Anterior cingulate cortex (tissue), 58 donors: ENCODE results near the gene RRP9.
"Not testable (repeated sequence)": the region's sequence is repeated elsewhere in the genome, so short reads cannot be mapped to it uniquely, and the experiment has no call there.

Experiments used
- DNase-seq, 58 donors: peaks; one replicate each; lab custom pipeline; 2025; lab: John Stamatoyannopoulos, UW

The RRP9 gene

DNA sequence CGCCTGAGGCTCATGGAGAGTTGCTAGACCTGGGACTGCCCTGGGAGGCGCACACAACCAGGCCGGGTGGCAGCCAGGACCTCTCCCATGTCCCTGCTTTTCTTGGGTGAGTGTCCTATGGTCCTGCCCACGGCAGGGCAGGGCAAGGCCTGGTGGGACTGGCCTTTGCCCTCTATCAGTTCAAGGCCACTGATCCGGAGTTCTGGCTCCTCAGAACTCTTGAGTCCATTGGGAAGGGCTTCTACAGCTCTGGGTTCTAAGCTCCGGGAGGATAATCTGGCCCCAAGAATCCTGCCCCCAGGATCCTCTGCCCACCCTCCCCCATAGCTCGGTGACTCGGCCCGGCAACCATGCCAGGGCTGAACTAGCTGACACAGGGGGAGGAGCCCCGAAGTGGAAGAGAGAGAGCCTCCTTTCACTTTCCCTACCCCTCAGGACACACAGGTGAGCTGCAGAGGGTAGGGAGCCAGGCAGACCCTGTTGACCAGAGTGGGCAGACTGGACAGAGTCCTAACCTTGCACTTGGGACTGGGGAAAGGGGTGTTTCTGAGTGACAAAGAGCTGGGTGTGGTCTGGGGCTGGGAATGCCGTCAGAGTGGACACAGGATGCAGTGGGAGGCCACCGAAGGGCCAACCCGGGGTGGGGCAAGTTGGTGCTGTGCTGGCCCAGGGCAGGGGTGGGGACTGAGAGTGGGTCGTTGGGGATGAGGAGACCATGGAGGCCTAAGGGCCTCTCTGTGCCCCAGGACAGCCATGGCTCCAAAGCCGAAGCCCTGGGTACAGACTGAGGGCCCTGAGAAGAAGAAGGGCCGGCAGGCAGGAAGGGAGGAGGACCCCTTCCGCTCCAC, 1.1 kb upstream of the RRP9 start:
- peak in 1 of 58 donors; percentile 42 for DNase-seq

DNA sequence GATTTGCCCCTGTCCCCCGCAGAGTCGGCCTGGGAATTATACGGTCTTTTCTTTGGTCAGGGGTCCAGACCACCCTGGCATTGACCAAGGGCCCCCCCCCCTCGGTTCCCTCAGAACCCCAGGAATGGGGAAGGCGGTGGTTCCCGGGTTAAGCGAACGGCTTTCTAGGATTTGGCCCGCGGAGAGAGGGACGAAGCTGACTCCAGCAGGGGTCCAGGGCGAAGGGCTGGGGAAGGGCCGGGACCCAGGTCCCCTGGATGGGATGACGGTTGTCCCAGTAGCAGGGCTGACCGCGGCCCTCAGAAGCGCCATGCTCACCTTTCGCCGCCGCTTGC, 274 bp downstream of the RRP9 start:
- no peak for DNase-seq

DNA sequence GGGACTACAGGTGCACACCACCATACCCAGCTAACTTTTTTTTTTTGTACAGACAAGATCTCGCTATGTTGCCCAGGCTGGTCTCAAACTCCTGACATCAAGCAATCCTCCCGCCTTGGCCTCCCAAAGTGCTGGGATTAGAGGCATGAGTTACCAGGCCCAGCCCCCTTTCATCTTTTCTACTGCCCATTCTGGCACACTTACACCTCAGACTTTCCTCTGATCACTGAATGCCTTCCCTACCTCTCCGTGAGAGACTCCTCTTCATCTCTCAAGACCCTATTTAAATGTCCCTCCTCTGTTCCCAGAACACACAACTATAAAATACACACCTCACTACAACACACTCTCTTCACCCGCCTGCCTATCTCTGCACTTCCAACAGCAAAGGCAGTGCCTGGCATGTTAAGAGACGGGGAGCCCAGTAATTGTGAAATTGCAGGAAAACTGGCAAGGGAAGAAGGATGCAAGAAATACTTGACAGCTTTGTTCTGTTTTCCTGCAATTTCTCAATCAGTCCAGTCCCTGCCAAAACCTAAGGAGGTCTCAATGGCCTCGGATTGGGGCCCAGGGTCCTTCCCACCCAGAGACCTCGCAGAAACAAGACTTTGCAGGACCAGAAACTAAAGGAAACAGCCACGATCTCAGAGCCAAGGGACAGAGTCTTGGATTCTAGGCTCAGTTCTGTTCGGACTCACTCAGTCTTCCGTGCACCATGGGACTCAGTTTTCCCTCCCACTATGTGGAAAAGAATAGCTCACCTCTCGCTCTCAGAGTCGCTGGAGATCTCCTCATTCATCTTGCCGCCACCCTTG, 849 bp downstream of the RRP9 start:
- DNase-seq: no peak

DNA sequence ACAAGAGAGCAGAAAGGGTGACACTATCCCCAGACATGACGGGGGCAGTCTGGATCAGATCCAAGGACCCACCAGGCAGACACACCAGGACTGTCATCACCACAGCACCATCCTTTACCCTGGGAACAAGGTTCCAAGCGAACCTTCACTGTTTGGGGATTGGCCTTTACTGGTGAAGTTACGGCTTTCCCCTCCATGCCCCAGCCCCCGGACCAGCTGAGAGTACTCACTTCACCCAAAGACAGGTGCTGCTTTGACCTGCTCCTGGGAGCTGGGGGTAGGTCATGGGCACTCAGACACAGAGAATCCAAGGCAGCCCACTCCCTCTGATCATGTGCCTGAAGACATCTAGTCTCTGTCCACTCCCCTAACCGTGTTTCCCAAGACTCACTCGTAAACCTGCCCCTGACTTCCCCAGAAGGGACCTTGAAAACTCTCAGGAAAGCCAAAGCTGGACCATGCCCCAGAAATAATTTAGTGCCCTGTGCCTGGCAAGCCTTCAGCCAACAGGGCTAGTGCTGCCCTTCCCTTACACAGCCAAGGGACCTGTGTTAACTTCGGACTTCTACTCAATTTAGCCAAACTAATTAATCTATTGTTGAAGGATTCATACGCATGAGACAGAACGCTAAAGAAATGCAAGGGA, 2.8 kb downstream of the RRP9 start:
- no peak for DNase-seq

DNA sequence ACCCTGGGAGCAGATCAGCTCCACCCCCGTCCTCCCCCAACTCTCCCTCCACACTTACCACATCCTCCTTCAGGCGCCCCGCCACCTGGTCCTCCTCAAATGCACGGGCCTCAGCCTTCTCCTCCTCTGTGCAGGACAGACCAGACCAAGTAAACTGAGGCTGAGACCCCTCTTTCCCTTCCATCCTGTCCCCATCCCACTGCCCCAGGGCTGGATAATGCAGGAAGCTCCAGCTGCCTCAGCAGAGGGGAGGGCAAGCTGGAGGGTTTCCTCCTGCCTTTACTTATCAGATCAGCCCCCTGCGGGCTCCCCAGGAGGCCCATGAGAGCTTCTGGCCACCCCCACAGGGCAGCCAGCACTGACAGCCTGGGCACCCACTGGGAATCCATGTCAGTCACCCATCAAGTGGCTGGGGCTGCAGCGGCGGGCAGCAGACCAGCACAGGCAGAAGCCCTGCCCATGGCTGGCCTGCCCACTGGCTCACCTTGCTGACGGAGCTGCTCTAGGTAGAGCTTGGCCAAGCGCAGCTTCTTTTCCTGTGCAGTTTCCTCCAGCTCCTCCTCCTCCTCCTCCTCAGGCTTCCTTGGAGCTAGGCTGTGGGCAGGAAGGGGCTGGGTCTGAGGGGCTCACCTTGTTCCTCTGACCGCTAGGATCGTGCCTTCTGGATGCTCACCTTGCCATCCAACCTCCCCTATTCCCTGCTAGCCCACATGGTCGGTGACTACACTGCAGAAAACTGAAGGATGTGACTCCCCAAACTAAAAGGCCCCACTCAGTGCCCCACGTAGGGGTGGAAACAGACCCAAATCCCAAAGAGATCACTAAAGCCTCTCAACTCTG, 3.9 kb downstream of the RRP9 start:
- no peak for DNase-seq

DNA sequence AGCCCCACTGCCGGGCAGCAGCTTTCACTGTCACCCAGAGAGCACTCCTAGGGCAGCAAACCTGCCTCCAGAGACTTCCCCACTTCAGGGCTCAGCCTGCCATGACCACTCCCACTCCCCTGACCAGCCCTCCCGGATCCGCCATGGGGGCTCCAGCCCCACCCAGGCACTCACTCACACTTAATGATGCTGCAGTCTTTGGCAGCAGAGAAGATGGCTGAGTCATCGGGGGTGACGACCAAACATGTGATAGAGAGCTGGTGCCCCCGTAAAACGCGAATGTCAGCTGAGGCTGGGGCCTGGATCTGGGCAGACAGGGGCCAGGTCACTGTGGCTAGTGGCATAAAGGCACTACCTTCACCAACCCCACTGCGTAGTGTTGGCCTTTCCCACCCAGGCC, 4.7 kb downstream of the RRP9 start:
- DNase-seq: no peak

DNA sequence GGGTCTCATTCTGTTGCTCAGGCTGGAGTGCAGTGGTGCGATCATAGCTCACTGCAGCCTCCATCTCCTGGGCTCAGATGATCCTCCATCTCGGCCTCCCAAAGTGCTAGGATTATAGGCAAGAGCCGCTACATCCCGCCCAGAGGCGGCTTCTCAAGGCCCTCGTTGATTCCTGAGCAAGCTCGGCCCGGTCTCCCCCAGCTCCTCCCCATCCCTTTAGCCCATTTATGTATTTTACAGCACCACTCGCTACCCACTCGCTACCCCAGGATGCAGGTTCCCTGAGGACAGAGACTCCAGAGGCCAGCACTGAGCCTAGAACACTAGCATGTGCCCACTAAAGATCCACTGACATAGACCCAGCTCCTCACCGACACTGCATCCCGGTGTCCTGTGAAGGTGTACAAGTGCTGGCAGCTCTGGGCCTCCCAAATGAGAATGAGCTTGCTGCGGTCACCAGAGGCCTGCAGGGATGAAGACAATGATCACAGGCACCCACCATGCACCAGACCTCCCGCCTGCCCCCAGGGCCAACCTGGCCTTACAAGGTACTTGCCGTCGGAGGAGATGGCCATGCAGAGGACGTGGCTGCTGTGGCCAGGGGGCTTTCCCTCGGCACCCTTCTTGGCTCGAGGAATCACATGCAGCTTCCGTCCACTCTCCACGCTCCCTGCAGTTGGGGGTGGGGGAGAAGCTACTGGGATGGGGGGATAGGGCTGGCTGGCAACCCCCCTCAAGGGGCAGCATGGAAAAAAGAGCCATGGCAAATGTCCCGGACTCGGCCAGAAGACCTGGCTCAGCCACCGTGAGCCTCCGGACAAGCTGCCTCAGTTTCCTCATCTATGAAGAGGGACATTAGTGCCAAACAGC, 5.6 kb downstream of the RRP9 start:
- no peak for DNase-seq

DNA sequence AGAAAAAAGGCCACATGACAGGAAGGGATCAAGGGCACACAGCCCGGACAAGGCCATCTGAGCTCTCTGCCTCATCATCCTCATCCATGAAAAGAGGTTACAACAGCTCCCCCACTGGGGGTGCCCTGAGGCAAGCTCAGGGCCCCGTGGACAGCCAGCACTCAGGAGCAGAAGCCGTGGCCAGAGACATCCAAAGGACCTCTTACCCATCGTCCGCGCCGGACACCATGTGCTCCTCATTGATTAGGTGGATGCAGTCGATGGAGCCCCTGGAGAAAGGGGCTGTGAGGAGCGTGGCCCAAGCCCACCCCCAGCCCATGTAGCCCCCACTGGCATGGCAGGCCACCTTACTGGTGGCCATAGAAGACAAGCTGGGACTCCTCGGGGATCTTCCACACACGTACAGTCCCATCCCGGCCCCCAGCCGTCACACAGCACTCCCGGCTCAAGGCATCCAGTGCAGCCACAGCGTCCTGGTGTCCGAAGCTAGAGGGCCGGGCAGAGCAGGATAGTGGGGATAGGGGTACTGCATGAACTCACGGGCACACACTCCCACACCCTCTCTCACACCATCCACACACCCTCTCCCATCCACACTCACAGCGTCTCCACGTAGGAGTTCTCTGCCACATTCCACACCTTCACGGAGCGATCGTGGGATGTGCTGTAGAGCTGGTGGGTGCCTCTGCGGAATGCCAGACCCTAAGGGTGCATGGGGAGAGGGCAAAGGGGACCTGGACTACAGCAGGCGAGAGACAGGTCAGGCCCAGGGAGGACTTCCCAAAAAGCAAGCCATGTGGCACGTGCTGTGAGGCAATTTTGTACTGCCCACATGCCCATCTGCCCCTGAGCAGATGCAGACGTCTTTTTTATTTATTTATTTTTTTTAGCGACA, 6.5 kb downstream of the RRP9 start:
- no peak for DNase-seq

DNA sequence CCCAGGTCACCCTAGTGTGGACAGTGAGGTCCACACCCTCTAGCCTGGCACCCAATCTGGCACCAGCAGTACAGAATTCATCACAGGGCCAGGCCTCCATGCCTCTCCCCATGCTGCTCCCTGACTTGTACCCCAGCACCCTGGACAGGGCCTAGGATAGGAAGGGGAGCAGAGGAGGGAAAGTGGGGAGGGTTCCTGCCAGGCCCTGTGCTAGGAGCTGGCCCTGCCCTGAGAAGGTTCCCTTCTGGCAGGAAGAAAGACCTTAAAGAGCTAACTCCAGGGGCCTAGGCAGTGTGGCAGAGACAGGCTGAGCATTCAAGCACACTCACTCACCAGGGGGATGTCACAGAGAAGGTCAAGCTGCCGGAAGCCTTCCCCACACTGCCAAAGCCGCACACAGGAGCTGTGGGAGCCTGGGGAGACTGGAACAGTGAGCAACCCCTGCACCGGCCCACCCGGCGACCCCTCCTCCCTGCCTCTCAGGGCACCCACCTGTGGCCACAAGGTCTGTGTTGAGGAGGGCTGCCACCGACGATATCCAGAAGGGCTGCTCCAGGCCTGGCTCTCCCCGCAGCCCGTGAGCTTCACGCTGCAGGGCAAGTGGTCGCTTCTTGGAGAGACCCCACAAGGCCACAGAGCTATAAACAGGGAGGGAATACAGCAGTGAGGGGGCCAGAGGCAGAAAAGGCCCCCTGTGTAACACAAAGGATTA, 7.4 kb downstream of the RRP9 start:
- DNase-seq: no peak

DNA sequence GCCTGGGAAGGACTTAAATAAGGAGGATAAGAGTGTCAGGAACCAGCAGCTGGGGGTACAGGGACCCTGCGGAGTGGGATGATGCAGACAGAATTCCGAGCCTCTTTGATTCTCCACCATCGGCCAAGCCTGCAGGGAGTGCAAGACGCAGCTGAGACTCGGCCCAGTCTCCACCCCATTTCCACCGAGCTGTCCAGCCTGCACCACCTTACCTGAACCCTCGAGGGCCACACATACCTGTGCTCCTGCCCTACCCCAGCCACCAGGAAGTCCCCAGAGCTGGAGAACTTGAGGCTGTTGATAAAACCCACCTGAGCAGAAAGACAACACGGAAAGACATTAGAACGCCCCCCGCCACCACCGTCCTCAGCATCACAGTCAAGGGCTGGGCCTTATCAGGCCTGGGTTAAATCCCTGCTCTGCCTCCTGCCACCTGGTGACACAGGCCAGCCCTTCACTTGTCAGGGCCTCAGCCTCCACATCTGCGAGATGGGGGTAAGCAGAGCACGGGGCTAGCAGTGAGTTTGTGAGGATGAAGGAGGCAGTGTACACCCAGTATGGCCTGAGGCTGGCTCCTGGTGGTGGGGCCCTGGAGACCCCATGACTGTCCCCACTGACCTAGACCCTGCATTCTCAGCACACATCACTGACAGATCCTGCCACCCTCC, 8.1 kb downstream of the RRP9 start:
- no peak for DNase-seq

DNA sequence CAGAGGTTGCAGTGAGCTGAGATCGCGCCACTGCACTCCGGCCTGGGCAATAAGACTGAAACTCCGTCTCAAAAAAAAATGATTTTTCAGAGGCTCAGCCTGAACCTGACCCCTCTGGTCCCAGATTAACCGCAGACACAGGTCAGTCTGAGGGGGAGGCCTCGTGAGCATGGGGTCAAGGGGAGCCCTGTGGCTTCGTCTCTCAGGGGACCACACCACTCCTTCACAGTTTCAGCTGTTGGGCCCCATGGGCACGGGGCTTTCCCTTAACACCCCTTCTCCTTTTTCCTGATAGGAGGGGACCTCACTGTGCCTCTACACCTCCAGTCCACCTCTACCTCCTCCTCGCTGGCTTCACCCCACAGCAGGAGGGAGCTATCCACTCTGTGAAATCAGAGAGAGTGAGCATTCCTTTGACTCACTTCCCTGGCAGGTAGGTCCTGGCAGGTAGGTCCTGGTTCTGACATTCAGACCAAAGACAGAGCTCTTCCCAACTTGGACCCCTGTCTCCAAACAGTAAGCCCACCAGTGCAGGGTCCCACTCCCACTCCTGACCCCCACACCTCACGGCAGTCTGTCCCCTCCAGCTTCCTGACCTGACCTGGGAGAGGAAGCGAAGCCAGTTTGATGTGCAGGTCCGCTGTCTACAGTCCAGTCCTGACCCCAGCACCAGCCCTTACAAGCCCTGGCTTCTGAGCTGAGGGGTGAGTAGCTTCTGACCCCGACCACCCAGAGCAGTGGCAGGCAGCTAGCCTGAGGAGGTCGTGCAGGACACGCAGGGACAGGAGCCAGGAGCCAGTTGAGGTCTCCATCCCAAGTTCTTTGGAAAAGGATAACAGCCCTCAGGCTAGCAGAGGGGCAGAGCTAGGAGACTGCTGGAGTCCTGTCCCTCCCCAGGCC, 9.0 kb downstream of the RRP9 start:
- DNase-seq: no peak

DNA sequence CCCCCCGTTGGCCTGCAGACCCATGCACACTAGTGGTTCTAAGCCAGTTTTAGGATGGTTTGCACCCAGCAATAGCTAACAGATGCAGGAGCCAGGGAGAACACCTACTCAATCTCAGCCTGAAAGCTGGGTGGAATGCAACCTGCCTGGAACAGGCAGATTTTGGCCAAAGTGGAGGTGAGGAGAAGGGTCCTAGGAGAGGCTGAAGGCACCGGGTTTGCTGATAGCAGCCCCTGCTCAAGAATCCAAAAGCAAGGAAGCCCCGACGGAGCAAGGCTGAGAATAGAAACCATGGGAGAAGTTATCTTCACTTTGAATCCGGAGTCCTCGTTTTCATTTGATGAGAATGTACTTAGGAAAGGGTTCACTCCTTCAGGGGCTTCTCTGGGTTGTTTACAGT, 9.9 kb downstream of the RRP9 start:
- no peak for DNase-seq

DNA sequence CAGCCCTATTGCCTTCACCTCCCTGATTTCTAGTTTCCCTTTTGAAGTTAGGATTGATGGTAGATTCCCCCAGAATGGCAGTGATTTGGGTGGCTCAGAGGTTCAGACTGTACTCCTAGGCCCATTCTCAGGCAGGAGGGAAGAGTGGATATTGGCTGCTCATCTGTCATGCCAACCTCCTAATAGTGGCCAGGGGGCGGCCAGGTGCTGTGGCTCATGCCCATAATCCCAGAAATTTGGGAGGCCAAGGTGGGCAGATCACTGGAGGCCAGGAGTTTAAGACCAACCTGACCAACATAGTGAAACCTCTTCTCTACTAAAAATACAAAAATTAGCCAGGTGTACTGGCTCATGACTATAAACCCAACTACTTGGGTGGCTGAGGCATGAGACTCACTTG, 11.3 kb downstream of the RRP9 start:
- DNase-seq: no peak

DNA sequence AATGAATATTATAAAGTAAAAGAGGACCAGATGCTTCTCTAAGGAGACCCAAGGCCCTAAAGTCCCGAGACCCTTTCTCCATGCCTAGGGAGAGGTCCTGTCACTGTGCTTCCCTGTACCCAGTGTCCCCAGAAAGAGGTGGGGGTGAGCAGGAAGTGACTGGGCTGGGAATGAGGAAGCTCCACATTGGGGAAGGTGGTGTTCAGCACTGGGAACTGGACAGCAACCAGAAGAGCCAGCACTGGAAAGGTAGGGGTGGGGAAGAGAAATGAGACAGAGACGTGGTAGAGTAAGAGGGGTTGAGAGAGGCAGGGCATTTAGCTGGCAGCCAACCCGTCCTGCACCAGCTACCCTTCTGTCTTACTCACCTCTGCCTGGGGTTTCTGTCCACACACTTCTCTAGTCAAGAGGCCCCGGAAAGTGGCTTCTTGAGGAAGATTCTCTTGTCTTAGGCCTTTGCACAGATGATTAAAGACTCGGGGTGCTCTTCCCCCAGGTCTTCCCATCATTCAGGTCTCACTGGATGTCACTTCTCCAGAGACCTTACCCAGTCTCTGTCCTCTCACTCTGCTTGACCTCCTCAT, 12.2 kb downstream of the RRP9 start:
- no peak for DNase-seq

DNA sequence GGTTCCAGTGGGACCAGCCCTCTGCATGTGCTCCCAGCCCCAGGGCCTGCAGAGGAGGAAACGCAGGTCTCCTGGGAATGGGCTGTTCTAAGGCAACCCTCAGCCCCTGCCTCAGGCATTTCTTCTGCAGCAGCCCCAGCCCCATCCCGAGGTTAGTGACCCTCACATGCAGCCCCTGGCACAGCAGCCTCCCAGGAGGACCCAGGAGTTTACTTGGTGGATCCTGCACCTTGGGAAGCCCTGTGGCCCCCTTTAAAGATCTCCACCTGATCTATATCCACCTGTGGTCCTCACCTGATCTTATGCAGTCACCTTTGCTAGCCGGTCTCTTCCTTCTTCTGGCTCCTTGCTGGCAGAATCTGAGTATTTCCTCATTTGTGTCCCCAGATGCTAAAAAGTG, 12.7 kb downstream of the RRP9 start:
- not testable (repeated sequence) for DNase-seq

DNA sequence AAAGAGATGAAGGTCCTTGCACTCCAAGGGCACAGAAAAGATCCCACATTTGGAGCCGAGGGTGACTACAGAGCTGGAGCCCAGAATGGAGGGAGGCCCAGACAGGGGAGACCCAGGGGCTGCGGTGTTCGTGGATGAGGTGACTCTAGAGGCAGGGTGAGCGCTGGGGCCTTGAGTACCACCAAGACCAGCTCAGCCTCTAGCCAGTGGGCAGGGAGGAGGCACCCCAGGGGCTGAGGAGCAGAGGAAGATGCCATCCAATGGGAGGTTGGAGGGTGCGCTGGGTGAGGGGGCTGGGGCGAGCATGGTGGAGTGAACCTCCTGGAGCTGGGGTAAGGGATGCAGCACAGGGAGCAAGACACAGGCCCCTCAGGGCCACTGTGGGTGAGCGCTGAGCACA, 13.3 kb downstream of the RRP9 start:
- no peak for DNase-seq
